Stomach (tissue), 4 donors: ENCODE measurements around the gene C19orf25.

ENCODE experiments used
- POLR2A ChIP-seq, 4 donors: fragments of 450-650 bp; IDR thresholded peaks; one replicate each; pipeline ENCODE4 v1.6.1; 2016; ENCODE audit warnings: antibody characterized with exemption in 4 of 4, control low read depth in 2 of 4, mild to moderate bottlenecking in 1 of 4, moderate library complexity in 1 of 4
- TF ChIP-seq, protein P1 (sequence below), 7 experiments: fragments of 450-650 bp in 4 of 7; fragments of 200-600 bp in 3 of 7; sonication (generic) in 3 of 7; IDR thresholded peaks; one replicate each; pipeline ENCODE4 v1.5.1; 2016 to 2019; ENCODE audit warnings: antibody characterized with exemption in 7 of 7, control low read depth in 2 of 7, mild to moderate bottlenecking in 1 of 7

DNA sequence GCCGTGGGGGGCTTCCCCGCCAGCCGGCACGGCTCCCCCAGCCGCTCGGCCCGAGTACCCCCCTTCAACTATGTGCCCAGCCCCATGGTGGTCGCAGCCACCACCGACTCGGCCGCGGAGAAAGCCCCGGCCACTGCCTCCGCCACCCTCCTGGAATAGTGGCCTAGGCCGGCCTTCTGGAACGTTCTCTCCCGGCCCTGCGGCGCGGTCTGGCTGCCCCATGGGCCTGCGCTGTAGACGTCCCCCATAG lies 9.0 kb downstream of the C19orf25 start:
- TF ChIP-seq, protein P1, sequence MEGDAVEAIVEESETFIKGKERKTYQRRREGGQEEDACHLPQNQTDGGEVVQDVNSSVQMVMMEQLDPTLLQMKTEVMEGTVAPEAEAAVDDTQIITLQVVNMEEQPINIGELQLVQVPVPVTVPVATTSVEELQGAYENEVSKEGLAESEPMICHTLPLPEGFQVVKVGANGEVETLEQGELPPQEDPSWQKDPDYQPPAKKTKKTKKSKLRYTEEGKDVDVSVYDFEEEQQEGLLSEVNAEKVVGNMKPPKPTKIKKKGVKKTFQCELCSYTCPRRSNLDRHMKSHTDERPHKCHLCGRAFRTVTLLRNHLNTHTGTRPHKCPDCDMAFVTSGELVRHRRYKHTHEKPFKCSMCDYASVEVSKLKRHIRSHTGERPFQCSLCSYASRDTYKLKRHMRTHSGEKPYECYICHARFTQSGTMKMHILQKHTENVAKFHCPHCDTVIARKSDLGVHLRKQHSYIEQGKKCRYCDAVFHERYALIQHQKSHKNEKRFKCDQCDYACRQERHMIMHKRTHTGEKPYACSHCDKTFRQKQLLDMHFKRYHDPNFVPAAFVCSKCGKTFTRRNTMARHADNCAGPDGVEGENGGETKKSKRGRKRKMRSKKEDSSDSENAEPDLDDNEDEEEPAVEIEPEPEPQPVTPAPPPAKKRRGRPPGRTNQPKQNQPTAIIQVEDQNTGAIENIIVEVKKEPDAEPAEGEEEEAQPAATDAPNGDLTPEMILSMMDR (IDR thresholded peaks at IDR 0.05) = no peak
- no peak for TF ChIP-seq POLR2A (IDR thresholded peaks at IDR 0.05)
